GM23338 (cell line): ENCODE results near the gene ATPAF1. TPM values are rescaled to one million over a fixed set of nuclear protein-coding genes. Genes with fewer than 3 reads are reported as not detected.

Experiments
- ATAC-seq: fragments of 200-7000 bp; cut with Tn5 transposase; 3 replicates; pipeline ENCODE4 v1.9.1; 2020
- DNase-seq: peaks from one replicate; pipeline ENCODE4 v3.0.0-alpha.2; 2015; ENCODE audit warnings: low spot score
- H2AFZ ChIP-seq: fragments of 200-600 bp; sonication (generic); 2 replicates; pipeline ENCODE4 v1.8.0; 2016; ENCODE audit warnings: antibody characterized with exemption, mild to moderate bottlenecking, moderate library complexity
- H3F3A ChIP-seq: fragments of 200-600 bp; sonication (generic); replicated peaks from 2 replicates; pipeline ENCODE4 v1.8.0; 2017; ENCODE audit warnings: antibody characterized with exemption, mixed run types, low read depth
- H3K27ac ChIP-seq: fragments of 200-600 bp; sonication (generic); 2 replicates; pipeline ENCODE4 v1.6.1; 2016; ENCODE audit warnings: low read depth
- H3K27me3 ChIP-seq: fragments of 200-600 bp; sonication (generic); 2 replicates; pipeline ENCODE4 v1.8.0; 2016; ENCODE audit warnings: mild to moderate bottlenecking, mixed run types, moderate library complexity; ENCODE audit not compliant: insufficient read depth
- H3K36me3 ChIP-seq: fragments of 200-600 bp; sonication (generic); 2 replicates; pipeline ENCODE4 v1.8.0; 2016; ENCODE audit warnings: mild to moderate bottlenecking; ENCODE audit not compliant: insufficient read depth
- H3K4me1 ChIP-seq: fragments of 200-600 bp; sonication (generic); 2 replicates; pipeline ENCODE4 v1.8.0; 2016; ENCODE audit warnings: mild to moderate bottlenecking, moderate library complexity; ENCODE audit not compliant: insufficient read depth
- H3K4me2 ChIP-seq: fragments of 200-600 bp; sonication (generic); 2 replicates; pipeline ENCODE4 v1.7.1; 2017; ENCODE audit warnings: mixed run types
- H3K4me3 ChIP-seq: fragments of 200-600 bp; sonication (generic); 2 replicates; pipeline ENCODE4 v1.6.1; 2016; ENCODE audit warnings: mixed run types
- H3K79me2 ChIP-seq: fragments of 200-600 bp; sonication (generic); replicated peaks from 2 replicates; pipeline ENCODE4 v1.8.0; 2017; ENCODE audit warnings: mild to moderate bottlenecking; ENCODE audit not compliant: insufficient read depth
- H3K9me2 ChIP-seq: fragments of 200-600 bp; sonication (generic); 2 replicates; pipeline ENCODE4 v1.8.0; 2017; ENCODE audit not compliant: insufficient read depth
- H4K20me1 ChIP-seq: fragments of 200-600 bp; sonication (generic); replicated peaks from 2 replicates; pipeline ENCODE4 v1.8.0; 2017; ENCODE audit warnings: mild to moderate bottlenecking; ENCODE audit not compliant: insufficient read depth
- H3K27ac Mint-ChIP-seq: 2 replicates; pipeline ENCODE4 v1.8.0; 2020; ENCODE audit warnings: inconsistent platforms, mild to moderate bottlenecking, moderate library complexity, mixed read lengths
- H3K27me3 Mint-ChIP-seq: 3 replicates; pipeline ENCODE4 v1.8.0; 2022; ENCODE audit warnings: low read depth, mild to moderate bottlenecking, moderate library complexity, mixed read lengths, inconsistent platforms; ENCODE audit not compliant: insufficient read depth, poor library complexity
- H3K36me3 Mint-ChIP-seq: 3 replicates; pipeline ENCODE4 v1.8.0; 2021; ENCODE audit warnings: low read depth, mild to moderate bottlenecking, inconsistent platforms, moderate library complexity, mixed read lengths
- H3K4me1 Mint-ChIP-seq: 3 replicates; pipeline ENCODE4 v1.8.0; 2020; ENCODE audit warnings: mild to moderate bottlenecking, inconsistent platforms, mixed read lengths
- H3K4me3 Mint-ChIP-seq: 3 replicates; pipeline ENCODE4 v1.8.0; 2021; ENCODE audit warnings: moderate library complexity, mild to moderate bottlenecking, inconsistent platforms, mixed read lengths
- H3K9me3 Mint-ChIP-seq: 3 replicates; pipeline ENCODE4 v1.8.0; 2020; ENCODE audit warnings: moderate library complexity, mild to moderate bottlenecking, inconsistent platforms, mixed read lengths
- ETS1 ChIP-seq: IDR thresholded peaks from 2 replicates; pipeline ENCODE4 v1.6.1; 2016; ENCODE audit warnings: antibody characterized with exemption
- NANOG ChIP-seq: IDR thresholded peaks from 2 replicates; pipeline ENCODE4 v1.6.1; 2016; ENCODE audit warnings: antibody characterized with exemption, borderline replicate concordance
- POLR2AphosphoS5 ChIP-seq: IDR thresholded peaks from 2 replicates; pipeline ENCODE4 v1.6.1; 2016; ENCODE audit warnings: antibody characterized with exemption, low read depth
- ZNF331 ChIP-seq: fragments of 250-450 bp; sonication (Bioruptor Pico); IDR thresholded peaks from 2 replicates; pipeline ENCODE4 v1.5.0; 2020; ENCODE audit warnings: low read depth, mild to moderate bottlenecking, moderate library complexity
- ZNF462 ChIP-seq: fragments of 250-450 bp; sonication (Bioruptor Pico); IDR thresholded peaks from 2 replicates; pipeline ENCODE4 v1.5.0; 2020; ENCODE audit warnings: mild to moderate bottlenecking, moderate library complexity
- polyA plus RNA-seq: library from polyadenylated mRNA; unstranded; fragments of >200 nt; fragmentation: Nextera tagmentation; extraction: Ambion mirVana; gene quantifications from 2 replicates; pipeline ENCODE4 v1.2.1, GENCODE V29; 2016
- total RNA-seq: library from RNA; depleted of rRNA; stranded (reverse); fragments of >200 nt; shearing (Covaris generic); gene quantifications from 2 replicates; pipeline ENCODE4 v1.2.3, GENCODE V29; 2014

Gene ATPAF1
- total and polyA plus RNA-seq, 2 experiments from 2014 or later, result 41.2 to 67.6 TPM

- Mint-ChIP-seq H3K9me3 (no peaks in the 10 kb centered on the region), H3K27ac (peak overlapping the region; percentile 82), H3K27me3 (peaks cover 26% of the 10 kb centered on the region), H3K4me1 (peaks cover 62% of the 10 kb centered on the region), H3K36me3 (peaks cover 11% of the 10 kb centered on the region; the same call in 2 of the 3 replicates), H3K4me3 (peak overlapping the region; percentile 62)
- H3K27ac ChIP-seq, result peak overlapping the region; percentile 89
- no peaks in the 10 kb centered on the region for H3K36me3 ChIP-seq
- 0 out of 2 replicates have a peak, but pooled peaks have one; percentile 17 for TF ChIP-seq POLR2AphosphoS5
- no peak for TF ChIP-seq NANOG
- H3K27me3 ChIP-seq, result peaks cover 18% of the 10 kb centered on the region
- H3K79me2 ChIP-seq, result no peaks in the 10 kb centered on the region
- H3K9me2 ChIP-seq, result no peaks in the 10 kb centered on the region
- H4K20me1 ChIP-seq, result no peaks in the 10 kb centered on the region
- peak overlapping the region; percentile 53 for H3K4me2 ChIP-seq
- DNase-seq (peak; percentile 92), ATAC-seq (peak; percentile 81)
- peaks cover 34% of the 10 kb centered on the region for H3K4me1 ChIP-seq
- H3F3A ChIP-seq, result no peaks in the 10 kb centered on the region
- H3K4me3 ChIP-seq, result peak overlapping the region; percentile 39; the same call in 1 of the 2 replicates
- H2AFZ ChIP-seq, result peak overlapping the region; percentile 8; the same call in 1 of the 2 replicates
Measured at GRCh38 chr1:46613661-46614603, 54.2 kb downstream of the ATPAF1 start.

GRCh38 chr1:46612937-46613660 lies 55.1 kb downstream of the ATPAF1 start:
- peak overlapping the region; percentile 62 for H3K4me3 Mint-ChIP-seq
- peaks cover 13% of the 10 kb centered on the region for H3K27me3 ChIP-seq
- no peaks in the 10 kb centered on the region for H3K79me2 ChIP-seq
- H3K4me1 Mint-ChIP-seq, result peaks cover 62% of the 10 kb centered on the region
- peaks cover 34% of the 10 kb centered on the region for H3K4me1 ChIP-seq
- H3K27ac ChIP-seq, result peak overlapping the region; percentile 89
- H3K36me3 ChIP-seq, result no peaks in the 10 kb centered on the region
- H3K27me3 Mint-ChIP-seq, result peaks cover 26% of the 10 kb centered on the region
- no peaks in the 10 kb centered on the region for H3K9me2 ChIP-seq
- H3K9me3 Mint-ChIP-seq, result no peaks in the 10 kb centered on the region
- peak; percentile 60 for DNase-seq
- H2AFZ ChIP-seq, result peak overlapping the region; percentile 8; the same call in 1 of the 2 replicates
- H3K4me2 ChIP-seq, result peak overlapping the region; percentile 53
- peaks cover 17% of the 10 kb centered on the region for H3K36me3 Mint-ChIP-seq
- TF ChIP-seq ETS1, result no peak
- no peak for TF ChIP-seq ZNF462 (CRISPR knock-in tag)
- TF ChIP-seq NANOG, result no peak
- TF ChIP-seq ZNF331, result no peak
- no peak for TF ChIP-seq POLR2AphosphoS5
- peak overlapping the region; percentile 39; the same call in 1 of the 2 replicates for H3K4me3 ChIP-seq
- ATAC-seq, result peak; percentile 20
- H3F3A ChIP-seq, result no peaks in the 10 kb centered on the region
- no peaks in the 10 kb centered on the region for H4K20me1 ChIP-seq
- peak overlapping the region; percentile 82 for H3K27ac Mint-ChIP-seq
